ENCODE measurements around the gene YPEL1. TPM values are rescaled to one million over a fixed set of nuclear protein-coding genes. Genes with fewer than 3 reads are reported as not detected.

The YPEL1 gene
- total RNA-seq (10 to 100 TPM in 1 of 9 donors, 1 to 10 TPM in 8; 6.3 to 10.0 (median 7.5) TPM), polyA plus RNA-seq (1 to 10 TPM; 2.5 to 2.8 TPM)
- long read RNA-seq, donor 1, full-length matches to known transcripts = 4 of 8 reads
- long read RNA-seq, donor 1, partial matches to known transcripts = 0 of 8 reads
- long read RNA-seq, donor 1, other reads (novel, unspliced or antisense) = 4 of 8 reads
- long read RNA-seq, donor 2, partial matches to known transcripts = 1 of 5 reads
- long read RNA-seq, donor 2, other reads (novel, unspliced or antisense) = 4 of 5 reads
- long read RNA-seq, donor 3, full-length matches to known transcripts = 3 of 4 reads
- long read RNA-seq, donor 3, partial matches to known transcripts = 0 of 4 reads
- long read RNA-seq, donor 3, other reads (novel, unspliced or antisense) = 1 of 4 reads

- intact Hi-C loops (cut with DNase I) = loop anchor here in 5 of 10 donors (1.0 to 10.0 kb wide), 7 partner anchors 79 to 203 kb away; partner anchors contain the start of gene MAPK1 (in 3 of the 5)
- Histone ChIP-seq H3K36me3 (no peaks in the 10 kb centered on the region), H3K9me3 (no peaks in the 10 kb centered on the region), H3K27ac (peak within 1 kb of the TSS; percentile 41 to 87 (median 74)), H3K4me1 (peaks cover 0 to 18% (median 8%) of the 10 kb centered on the region in 12 donors), H3K4me3 (peak within 1 kb of the TSS; percentile 42 to 87 (median 70)), H3K27me3 (no peaks in the 10 kb centered on the region)
- 0 to 1% (median 1%) methylated on average over 30 to 102 of the region's 102 CpGs for WGBS, 4 donors
- DNase-seq (peak; percentile 97 to 99 (median 98)), ATAC-seq (peak; percentile 94 to 99 (median 98))
- TF ChIP-seq POLR2A (IDR thresholded peaks at IDR 0.05) (peak; percentile 92 to 99), CTCF (IDR thresholded peaks at IDR 0.05) (peak in 1 of 12 donors; percentile 4)
Measured at GRCh38 chr22:21735200-21736083, at the start of gene YPEL1. TSS of gene YPEL1 (minus strand) at chr22:21735794. CDS start at chr22:21710744, 25,050 bp downstream.

GRCh38 chr22:21780259-21780658, 44.7 kb upstream of the YPEL1 start:
- no peak for ATAC-seq
- no peak overlapping the region for H3K27ac ChIP-seq
- no peak for TF ChIP-seq POLR2A (IDR thresholded peaks at IDR 0.05)
- no peak for TF ChIP-seq CTCF (IDR thresholded peaks at IDR 0.05)
- no peak for DNase-seq
- H3K4me1 ChIP-seq = peaks cover 0 to 2% (median 0%) of the 10 kb centered on the region in 12 donors
- H3K36me3 ChIP-seq = peaks cover 0 to 66% (median 62%) of the 10 kb centered on the region in 9 donors
- H3K9me3 ChIP-seq = no peaks in the 10 kb centered on the region
- intact Hi-C loops (cut with DNase I) = no loop called here
- 96 to 98% (median 98%) methylated on average over 2 of the region's 2 CpGs for WGBS, 4 donors
- H3K27me3 ChIP-seq = no peaks in the 10 kb centered on the region
- no peak overlapping the region for H3K4me3 ChIP-seq

- H3K4me1 ChIP-seq = peaks cover 0 to 7% (median 1%) of the 10 kb centered on the region in 12 donors
- WGBS, 4 donors = 92 to 96% (median 96%) methylated on average over 2 of the region's 2 CpGs
- TF ChIP-seq POLR2A (IDR thresholded peaks at IDR 0.05) (no peak), CTCF (IDR thresholded peaks at IDR 0.05) (no peak)
- intact Hi-C loops (cut with DNase I) = loop anchor here in 5 of 10 donors (5.0 to 10.0 kb wide), 3 partner anchors 85 to 155 kb away; partner anchors contain the start of gene MAPK1 (in 2 of the 5)
- DNase-seq (no peak), ATAC-seq (no peak)
- peaks cover 0 to 58% (median 54%) of the 10 kb centered on the region in 9 donors for H3K36me3 ChIP-seq
- H3K9me3 ChIP-seq = no peaks in the 10 kb centered on the region
- no peaks in the 10 kb centered on the region for H3K27me3 ChIP-seq
- no peak overlapping the region for H3K4me3 ChIP-seq
- no peak overlapping the region for H3K27ac ChIP-seq
Measured at GRCh38 chr22:21779444-21779843, 43.9 kb upstream of the YPEL1 start.

All from heart left ventricle (tissue), 16 donors.